ENCODE results near the gene MGLL.
"Not testable (repeated sequence)": the region's sequence is repeated elsewhere in the genome, so short reads cannot be mapped to it uniquely, and the experiment has no call there.

Gene MGLL

GRCh38 chr3:127684871-127685707 is 137.2 kb downstream of the MGLL start:
- no peak for DNase-seq

- DNase-seq = no peak
These were observed 139.8 kb downstream of the MGLL start for GRCh38 chr3:127682561-127682960.

- DNase-seq = not testable (repeated sequence)
These were observed 140.2 kb downstream of the MGLL start for GRCh38 chr3:127682175-127682554.

- no peak for DNase-seq
These were observed 141.5 kb downstream of the MGLL start for GRCh38 chr3:127680798-127681221.

- DNase-seq = no peak
These were observed 142.1 kb downstream of the MGLL start for GRCh38 chr3:127680146-127680661.

- DNase-seq = no peak
These were observed 142.7 kb downstream of the MGLL start for GRCh38 chr3:127679534-127680145.

- DNase-seq = no peak
These were observed 143.4 kb downstream of the MGLL start for GRCh38 chr3:127678611-127679533.

- no peak for DNase-seq
These were observed 144.1 kb downstream of the MGLL start for GRCh38 chr3:127678315-127678599.

GRCh38 chr3:127677541-127678314 is 144.6 kb downstream of the MGLL start:
- no peak for DNase-seq

- DNase-seq = no peak
These were observed 145.4 kb downstream of the MGLL start for GRCh38 chr3:127676921-127677351.

GRCh38 chr3:127676456-127676855 is 145.9 kb downstream of the MGLL start:
- no peak for DNase-seq

- DNase-seq = no peak
These were observed 146.5 kb downstream of the MGLL start for GRCh38 chr3:127675651-127676391.

- DNase-seq = no peak
These were observed 147.5 kb downstream of the MGLL start for GRCh38 chr3:127674790-127675189.

- no peak for DNase-seq
These were observed 148.1 kb downstream of the MGLL start for GRCh38 chr3:127674101-127674721.

- DNase-seq = no peak
These were observed 148.9 kb downstream of the MGLL start for GRCh38 chr3:127673191-127674100.

- no peak for DNase-seq
These were observed 149.7 kb downstream of the MGLL start, which contains the start of gene ABTB1 for GRCh38 chr3:127672429-127673190. Gene ABTB1, plus strand, starts transcription at chr3:127672952. Its CDS starts 74 bp downstream, at chr3:127673026.

- no peak for DNase-seq
These were observed 150.5 kb downstream of the MGLL start for GRCh38 chr3:127671523-127672428.

Measured in SHP77 treated with DMSO at 0.1 percent for 48 hours (cell line).